GM13976 (cell line): Measurements from ENCODE around the gene OR2L8.

Experiments
- DNase-seq: peaks from one replicate; pipeline ENCODE4 v3.0.0; 2012; ENCODE audit warnings: low spot score
- CTCF ChIP-seq: IDR thresholded peaks from 2 replicates; pipeline ENCODE4 v1.5.1; 2012; ENCODE audit warnings: borderline replicate concordance, mild to moderate bottlenecking; ENCODE audit not compliant: insufficient read depth; ENCODE audit errors: extremely low read depth, missing control alignments, control extremely low read depth
- in situ Hi-C: fragments of 300-500 bp; cut with MboI; formaldehyde crosslinking; loops from one replicate; pipeline ENCODE4 v1.12.0; 2022; ENCODE audit warnings: low sequenced_read_pairs, mixed read lengths, inconsistent platforms; ENCODE audit not compliant: unreplicated experiment

Gene OR2L8

GRCh38 chr1:247966532-247967204, 18.0 kb downstream of the OR2L8 start:
- in situ Hi-C loops = no loop called here
- no peak for DNase-seq

GRCh38 chr1:247992986-247993385, 44.3 kb downstream of the OR2L8 start:
- in situ Hi-C loops = no loop called here
- no peak for TF ChIP-seq CTCF

More at GRCh38 chr1:247966532-247967204, 18.0 kb downstream of the OR2L8 start:
- no peak for TF ChIP-seq CTCF

GRCh38 chr1:247998811-247999210, 50.2 kb downstream of the OR2L8 start:
- DNase-seq = no peak
- no peak for TF ChIP-seq CTCF
- in situ Hi-C loops = no loop called here

More at GRCh38 chr1:247992986-247993385, 44.3 kb downstream of the OR2L8 start:
- no peak for DNase-seq
